Iris pigment epithelial cell (primary cell): ENCODE measurements around the gene FLOT1.

ENCODE experiments used
- DNase-seq: peaks from one replicate; pipeline ENCODE4 v3.0.0-alpha.2; 2011; ENCODE audit warnings: low read depth

The FLOT1 gene

GRCh38 chr6:30742316-30743098 lies at the start of gene FLOT1:
Gene FLOT1, minus strand, starts transcription at chr6:30742687. Its CDS starts 498 bp downstream, at chr6:30742189.
- peak; percentile 97 for DNase-seq

GRCh38 chr6:30790724-30791383 lies 48.4 kb upstream of the FLOT1 start:
- no peak for DNase-seq

- DNase-seq: no peak
Observed at GRCh38 chr6:30789606-30790005, 47.1 kb upstream of the FLOT1 start.

GRCh38 chr6:30787954-30788353 lies 45.5 kb upstream of the FLOT1 start:
- DNase-seq: no peak

GRCh38 chr6:30782425-30783014 lies 40.0 kb upstream of the FLOT1 start:
- DNase-seq: peak; percentile 56

GRCh38 chr6:30781743-30782424 lies 39.4 kb upstream of the FLOT1 start:
- DNase-seq: peak; percentile 99

GRCh38 chr6:30781395-30781742 lies 38.9 kb upstream of the FLOT1 start:
- no peak for DNase-seq

GRCh38 chr6:30780642-30780920 lies 38.1 kb upstream of the FLOT1 start:
- DNase-seq: no peak

GRCh38 chr6:30779850-30780641 lies 37.6 kb upstream of the FLOT1 start:
- DNase-seq: no peak

- DNase-seq: no peak
Observed at GRCh38 chr6:30778001-30778635, 35.6 kb upstream of the FLOT1 start.

GRCh38 chr6:30777155-30777485 lies 34.6 kb upstream of the FLOT1 start:
- DNase-seq: no peak

- DNase-seq: no peak
Observed at GRCh38 chr6:30776390-30777154, 34.1 kb upstream of the FLOT1 start.

- DNase-seq: no peak
Observed at GRCh38 chr6:30775104-30775503, 32.6 kb upstream of the FLOT1 start.

GRCh38 chr6:30774701-30775100 lies 32.2 kb upstream of the FLOT1 start:
- no peak for DNase-seq

- no peak for DNase-seq
Observed at GRCh38 chr6:30770592-30770991, 28.1 kb upstream of the FLOT1 start.

GRCh38 chr6:30769853-30770524 lies 27.5 kb upstream of the FLOT1 start:
- no peak for DNase-seq

GRCh38 chr6:30769088-30769852 lies 26.8 kb upstream of the FLOT1 start:
- DNase-seq: peak; percentile 98

GRCh38 chr6:30768634-30769087 lies 26.2 kb upstream of the FLOT1 start:
- no peak for DNase-seq

GRCh38 chr6:30767944-30768301 lies 25.4 kb upstream of the FLOT1 start:
- no peak for DNase-seq
